Natural killer cell (primary cell): ENCODE results near the gene MBD5. TPM values are rescaled to one million over a fixed set of nuclear protein-coding genes. Genes with fewer than 3 reads are reported as not detected.

Source experiments
- ATAC-seq, 3 donors: fragments of 150-1000 bp in 2 of 3; fragments of 200-7000 bp in 1 of 3; cut with Tn5 transposase; 1 replicate in 1 of 3; 2 replicates in 2 of 3; pipeline ENCODE4 v1.10.0; 2021; ENCODE audit warnings: mild to moderate bottlenecking in 2 of 3, moderate library complexity in 2 of 3
- DNase-seq, 2 donors: peaks; one replicate each; pipeline versions ENCODE4 v3.0.0 to v3.0.0-alpha.2; 2013 to 2021; ENCODE audit warnings: mixed read lengths in 1 of 2
- H3K27ac ChIP-seq: one replicate; pipeline ENCODE4 v1.5.1; 2013; ENCODE audit warnings: mild to moderate bottlenecking, low read length
- H3K27me3 ChIP-seq: one replicate; pipeline ENCODE4 v1.6.1; 2013; ENCODE audit warnings: low read length; ENCODE audit not compliant: control insufficient read depth, insufficient read depth
- H3K36me3 ChIP-seq: one replicate; pipeline ENCODE4 v1.6.1; 2013; ENCODE audit warnings: low read length; ENCODE audit not compliant: control insufficient read depth, insufficient read depth
- H3K4me1 ChIP-seq: one replicate; pipeline ENCODE4 v1.6.1; 2013; ENCODE audit warnings: low read length; ENCODE audit not compliant: control insufficient read depth, insufficient read depth
- H3K4me3 ChIP-seq: one replicate; pipeline ENCODE4 v1.5.1; 2013; ENCODE audit warnings: low read length
- H3K9me3 ChIP-seq: one replicate; pipeline ENCODE4 v1.6.1; 2013; ENCODE audit warnings: low read length; ENCODE audit not compliant: control insufficient read depth, insufficient read depth
- H3K27ac Mint-ChIP-seq, 2 donors: one replicate each; pipeline ENCODE4 v1.8.0; 2022; ENCODE audit warnings: mild to moderate bottlenecking in 2 of 2, mixed read lengths in 2 of 2, moderate library complexity in 1 of 2
- H3K27me3 Mint-ChIP-seq, 2 donors: one replicate each; pipeline ENCODE4 v1.8.0; 2022; ENCODE audit warnings: low read depth in 2 of 2, mixed read lengths in 2 of 2
- H3K36me3 Mint-ChIP-seq: one replicate; pipeline ENCODE4 v1.8.0; 2022; ENCODE audit warnings: mixed read lengths
- H3K4me1 Mint-ChIP-seq, 2 donors: one replicate each; pipeline ENCODE4 v1.8.0; 2022; ENCODE audit warnings: mixed read lengths in 2 of 2
- H3K4me3 Mint-ChIP-seq: one replicate; pipeline ENCODE4 v1.8.0; 2022; ENCODE audit warnings: mild to moderate bottlenecking, moderate library complexity, mixed read lengths
- H3K9me3 Mint-ChIP-seq, 2 donors: one replicate each; pipeline ENCODE4 v1.8.0; 2022; ENCODE audit warnings: mixed read lengths in 2 of 2
- CTCF ChIP-seq: fragments of 200-600 bp; IDR thresholded peaks from one replicate; pipeline ENCODE4 v1.8.0; 2022; ENCODE audit warnings: antibody characterized with exemption
- WGBS: methylation state at CpG from one replicate; pipeline ENCODE4 v1.1.7; 2013; ENCODE audit warnings: missing lambda C conversion rate; ENCODE audit not compliant: insufficient coverage; 5-methylcytosine and 5-hydroxymethylcytosine counted together
- intact Hi-C: fragments of 100-400 bp; cut with micrococcal nuclease; formaldehyde crosslinking; loops from one replicate; pipeline ENCODE4 v1.14.2; 2022
- total RNA-seq, 4 donors: library from RNA; stranded (reverse); fragments of 120-200 nt in 1 of 4; gene quantifications; one replicate each; pipeline versions ENCODE4 v1.2.3 to v1.2.4, GENCODE V29; 2013 to 2022

The MBD5 gene
- total RNA-seq, 3 donors from 2014 or later (not counting 1 experiment from before 2014, with no cell fraction given) = 83.8 to 96.3 (median 89.7) TPM

DNA sequence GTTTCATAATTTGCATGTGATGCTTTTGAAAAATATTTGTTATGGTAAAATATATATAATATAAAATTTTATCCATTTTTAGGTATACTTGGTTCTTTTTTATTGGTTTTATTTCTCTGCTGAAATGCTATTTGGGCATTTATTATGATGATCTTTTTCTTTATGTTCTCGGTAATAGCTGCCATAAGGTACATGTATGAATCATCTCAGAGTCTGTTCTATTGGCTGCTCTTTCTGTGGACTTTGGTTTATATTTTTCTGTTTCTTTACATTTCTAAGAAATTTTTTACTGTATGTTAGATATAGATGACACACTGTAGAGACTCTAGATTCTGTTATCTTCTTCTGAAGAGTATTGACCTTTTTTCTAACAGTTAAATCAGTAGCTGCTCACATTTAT, 219.9 kb downstream of the MBD5 start:
- peaks cover 6% of the 10 kb centered on the region for H3K9me3 ChIP-seq
- DNase-seq (no peak), ATAC-seq (no peak)
- Mint-ChIP-seq H3K27ac (no peak overlapping the region), H3K4me3 (no peak overlapping the region), H3K36me3 (peaks cover 43% of the 10 kb centered on the region), H3K9me3 (peaks cover 4 to 12% of the 10 kb centered on the region in 2 donors), H3K27me3 (no peaks in the 10 kb centered on the region), H3K4me1 (no peaks in the 10 kb centered on the region)
- no CpG with 5 or more reads among the region's 1 CpG for WGBS
- H3K4me1 ChIP-seq = no peaks in the 10 kb centered on the region
- H3K36me3 ChIP-seq = peaks cover 19% of the 10 kb centered on the region
- intact Hi-C loops = no loop called here
- no peak overlapping the region for H3K4me3 ChIP-seq
- no peak for TF ChIP-seq CTCF
- no peak overlapping the region for H3K27ac ChIP-seq
- no peaks in the 10 kb centered on the region for H3K27me3 ChIP-seq

DNA sequence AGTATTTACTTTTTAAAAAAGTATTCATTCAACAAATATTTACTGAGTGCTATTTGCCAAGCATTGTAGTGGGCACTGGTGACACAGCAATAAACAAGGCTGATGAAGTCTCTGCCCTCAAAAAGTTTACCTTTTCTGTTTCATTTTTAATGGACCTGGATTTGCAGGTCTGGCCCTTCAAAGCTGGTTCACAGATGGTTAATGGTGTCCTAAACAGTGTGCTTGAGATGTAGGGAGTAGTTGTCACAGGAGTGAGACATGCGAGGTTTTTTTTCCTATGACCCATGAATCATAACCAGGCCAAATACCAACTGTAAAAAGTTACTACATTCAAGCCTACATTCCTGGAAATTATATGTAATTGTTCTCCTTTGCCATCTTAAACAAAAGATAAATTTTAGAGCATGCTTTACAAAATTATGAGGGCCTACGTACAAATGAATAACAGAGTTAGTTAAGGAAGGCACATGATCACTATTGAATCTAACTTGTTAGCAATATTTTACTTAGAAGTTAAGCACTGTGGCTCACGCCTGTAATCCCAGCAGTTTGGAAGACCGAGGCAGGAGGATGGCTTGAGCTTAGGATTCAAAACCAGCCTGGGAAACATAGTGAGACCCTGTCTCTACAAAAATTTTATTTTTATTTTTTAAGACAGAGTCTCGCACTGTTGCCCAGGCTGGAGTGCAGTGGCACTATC, 223.9 kb downstream of the MBD5 start:
- Histone ChIP-seq H3K27me3 (no peaks in the 10 kb centered on the region), H3K27ac (no peak overlapping the region), H3K36me3 (peaks cover 5% of the 10 kb centered on the region), H3K4me3 (no peak overlapping the region), H3K9me3 (no peaks in the 10 kb centered on the region), H3K4me1 (no peaks in the 10 kb centered on the region)
- WGBS = 92% methylated on average over 4 of the region's 5 CpGs
- Mint-ChIP-seq H3K27ac (no peak overlapping the region), H3K4me3 (no peak overlapping the region), H3K4me1 (no peaks in the 10 kb centered on the region), H3K36me3 (peaks cover 17% of the 10 kb centered on the region), H3K27me3 (no peaks in the 10 kb centered on the region), H3K9me3 (peaks cover 0 to 4% of the 10 kb centered on the region in 2 donors)
- ATAC-seq (no peak), DNase-seq (no peak)
- intact Hi-C loops = no loop called here
- TF ChIP-seq CTCF = no peak

DNA sequence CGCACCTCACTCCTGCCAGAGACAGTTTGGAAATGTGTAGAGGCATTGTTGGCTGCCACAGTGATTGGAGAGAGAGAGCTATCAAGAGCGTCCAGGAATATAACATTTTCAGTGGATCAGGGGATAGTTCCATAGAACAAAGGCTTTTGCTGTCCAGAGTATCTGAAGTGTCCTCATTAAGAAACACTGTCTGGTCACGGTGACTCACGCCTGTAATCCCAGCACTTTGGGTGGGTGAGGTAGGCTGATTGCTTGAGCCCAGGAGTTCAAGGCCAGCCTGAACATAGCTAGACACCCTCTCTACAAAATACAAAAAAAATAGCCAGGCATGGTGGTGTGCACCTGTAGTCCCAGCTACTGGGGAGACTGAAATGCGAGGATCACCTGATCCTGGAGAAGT, 231.1 kb downstream of the MBD5 start:
- no peak overlapping the region for H3K4me3 Mint-ChIP-seq
- ATAC-seq = no peak
- no peaks in the 10 kb centered on the region for H3K27me3 Mint-ChIP-seq
- DNase-seq = no peak
- H3K4me1 Mint-ChIP-seq = no peaks in the 10 kb centered on the region
- H3K27ac Mint-ChIP-seq = no peak overlapping the region
- Histone ChIP-seq H3K36me3 (no peaks in the 10 kb centered on the region), H3K4me3 (no peak overlapping the region), H3K9me3 (peaks cover 8% of the 10 kb centered on the region), H3K27me3 (no peaks in the 10 kb centered on the region), H3K4me1 (no peaks in the 10 kb centered on the region), H3K27ac (no peak overlapping the region)
- over 99% methylated on average over 5 of the region's 5 CpGs for WGBS
- intact Hi-C loops = no loop called here
- no peak for TF ChIP-seq CTCF
- no peaks in the 10 kb centered on the region for H3K36me3 Mint-ChIP-seq
- H3K9me3 Mint-ChIP-seq = peaks cover 0 to 3% of the 10 kb centered on the region in 2 donors

DNA sequence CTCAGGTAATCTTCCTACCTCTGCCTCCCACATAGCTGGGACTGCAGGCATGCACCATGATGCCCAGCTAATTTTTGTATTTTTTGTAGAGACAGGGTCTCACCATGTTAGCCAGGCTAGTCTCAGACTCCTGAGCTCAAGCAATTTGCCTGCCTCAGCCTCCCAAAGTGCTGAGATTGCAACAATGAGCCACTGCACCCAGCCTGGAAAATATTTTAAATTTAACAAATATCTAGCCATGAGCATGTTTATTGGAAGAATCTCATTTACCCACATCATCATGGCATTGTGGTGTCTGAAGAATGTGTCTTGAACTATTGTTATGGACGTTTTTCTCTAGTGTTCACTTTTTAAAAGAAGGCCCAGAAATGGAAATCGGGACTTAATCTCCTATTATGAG, 231.8 kb downstream of the MBD5 start:
- Histone ChIP-seq H3K4me1 (no peaks in the 10 kb centered on the region), H3K27ac (no peak overlapping the region), H3K4me3 (no peak overlapping the region), H3K36me3 (no peaks in the 10 kb centered on the region), H3K9me3 (peaks cover 8% of the 10 kb centered on the region), H3K27me3 (no peaks in the 10 kb centered on the region)
- Mint-ChIP-seq H3K36me3 (no peaks in the 10 kb centered on the region), H3K4me3 (no peak overlapping the region), H3K27ac (no peak overlapping the region), H3K9me3 (peaks cover 0 to 3% of the 10 kb centered on the region in 2 donors), H3K4me1 (no peaks in the 10 kb centered on the region), H3K27me3 (no peaks in the 10 kb centered on the region)
- TF ChIP-seq CTCF = no peak
- intact Hi-C loops = no loop called here
- DNase-seq (no peak), ATAC-seq (no peak)
- WGBS = 84% methylated on average over 2 of the region's 2 CpGs
